Gastroesophageal sphincter (tissue), 4 donors: Measurements from ENCODE around the gene RAB36. TPM values are rescaled to one million over a fixed set of nuclear protein-coding genes. Genes with fewer than 3 reads are reported as not detected.

Experiments used
- ATAC-seq: fragments of 150-250 bp; one replicate; pipeline ENCODE4 v1.9.1; 2016; ENCODE audit warnings: mild to moderate bottlenecking, moderate library complexity
- H3K27ac ChIP-seq, 4 donors: fragments of 200-600 bp; sonication (generic) in 3 of 4; 1 replicate in 3 of 4; 2 replicates in 1 of 4; pipeline ENCODE4 v1.5.1; 2016 to 2019
- H3K27me3 ChIP-seq: fragments of 200-600 bp; sonication (generic); one replicate; pipeline ENCODE4 v1.5.1; 2019
- H3K36me3 ChIP-seq, 2 donors: fragments of 200-600 bp; sonication (generic); one replicate each; pipeline ENCODE4 v1.5.1; 2019; ENCODE audit warnings: control low read depth in 1 of 2
- H3K4me1 ChIP-seq, 3 donors: fragments of 200-600 bp; sonication (generic); 1 replicate in 2 of 3; 2 replicates in 1 of 3; pipeline ENCODE4 v1.5.1; 2016 to 2019; ENCODE audit warnings: control low read depth in 2 of 3
- H3K4me3 ChIP-seq, 2 donors: fragments of 200-600 bp; sonication (generic); one replicate each; pipeline ENCODE4 v1.5.1; 2019; ENCODE audit warnings: mild to moderate bottlenecking in 1 of 2, moderate library complexity in 1 of 2
- H3K9me3 ChIP-seq, 3 donors: fragments of 200-600 bp; sonication (generic); one replicate each; pipeline ENCODE4 v1.5.1; 2017 to 2019; ENCODE audit warnings: control low read depth in 2 of 3
- CTCF ChIP-seq, 4 experiments: fragments of 200-600 bp in 2 of 4; fragments of 450-650 bp in 2 of 4; sonication (generic) in 1 of 4; IDR thresholded peaks; one replicate each; pipeline ENCODE4 v1.5.1; 2017 to 2019; ENCODE audit warnings: antibody characterized with exemption in 4 of 4, mild to moderate bottlenecking in 2 of 4, moderate library complexity in 2 of 4
- EP300 ChIP-seq: sonication (generic); formaldehyde crosslinking; IDR thresholded peaks from one replicate; pipeline ENCODE4 v1.6.1; 2017; ENCODE audit warnings: antibody characterized with exemption, mild to moderate bottlenecking
- POLR2A ChIP-seq, 2 donors: fragments of 450-650 bp; IDR thresholded peaks; one replicate each; pipeline ENCODE4 v1.6.1; 2017; ENCODE audit warnings: antibody characterized with exemption in 2 of 2, mild to moderate bottlenecking in 2 of 2, moderate library complexity in 1 of 2
- POLR2AphosphoS5 ChIP-seq: sonication (generic); formaldehyde crosslinking; IDR thresholded peaks from one replicate; pipeline ENCODE4 v1.6.1; 2017; ENCODE audit warnings: antibody characterized with exemption
- WGBS, 2 donors: methylation state at CpG; one replicate each; pipeline ENCODE4 v1.1.5; 2018; ENCODE audit warnings: low coverage in 1 of 2; 5-methylcytosine and 5-hydroxymethylcytosine counted together
- total RNA-seq, 4 donors: library from RNA; depleted of rRNA; stranded (reverse); fragments of >200 nt; gene quantifications; one replicate each; pipeline ENCODE4 v1.1.0, GENCODE V29; 2016

The RAB36 gene
- total RNA-seq, 4 donors from 2014 or later: 3.9 to 12.2 (median 6.7) TPM

- Histone ChIP-seq H3K27ac (no peak overlapping the region), H3K4me3 (no peak overlapping the region), H3K9me3 (no peaks in the 10 kb centered on the region), H3K4me1 (peaks cover 0 to 13% (median 7%) of the 10 kb centered on the region in 3 donors), H3K27me3 (no peaks in the 10 kb centered on the region), H3K36me3 (no peaks in the 10 kb centered on the region)
- WGBS, 2 donors: 30% methylated on average over 1 of the region's 3 CpGs; no CpG with 5 or more reads in 1 of the 2 donors
- no peak for TF ChIP-seq EP300
- TF ChIP-seq CTCF (IDR thresholded peaks at IDR 0.05): no peak
- no peak for TF ChIP-seq POLR2AphosphoS5
- TF ChIP-seq POLR2A (IDR thresholded peaks at IDR 0.05): no peak
- ATAC-seq: no peak
These were observed 7.8 kb upstream of the RAB36 start for GRCh38 chr22:23137468-23137867.

GRCh38 chr22:23137905-23138561 lies 7.2 kb upstream of the RAB36 start:
- no peak overlapping the region for H3K27ac ChIP-seq
- no peaks in the 10 kb centered on the region for H3K36me3 ChIP-seq
- no peaks in the 10 kb centered on the region for H3K27me3 ChIP-seq
- H3K4me3 ChIP-seq: no peak overlapping the region
- 70 to 76% methylated on average over 5 of the region's 5 CpGs for WGBS, 2 donors
- TF ChIP-seq POLR2AphosphoS5 (no peak), POLR2A (IDR thresholded peaks at IDR 0.05) (no peak), EP300 (no peak), CTCF (IDR thresholded peaks at IDR 0.05) (no peak)
- no peak for ATAC-seq
- peaks cover 0 to 17% (median 8%) of the 10 kb centered on the region in 3 donors for H3K4me1 ChIP-seq
- H3K9me3 ChIP-seq: no peaks in the 10 kb centered on the region

- TF ChIP-seq POLR2AphosphoS5 (no peak), CTCF (IDR thresholded peaks at IDR 0.05) (no peak), EP300 (no peak), POLR2A (IDR thresholded peaks at IDR 0.05) (no peak)
- no peaks in the 10 kb centered on the region for H3K36me3 ChIP-seq
- H3K27ac ChIP-seq: no peak overlapping the region
- ATAC-seq: no peak
- H3K4me3 ChIP-seq: no peak overlapping the region
- H3K27me3 ChIP-seq: no peaks in the 10 kb centered on the region
- H3K4me1 ChIP-seq: peaks cover 0 to 17% (median 8%) of the 10 kb centered on the region in 3 donors
- WGBS, 2 donors: 88 to 90% methylated on average over 8 to 9 of the region's 12 CpGs
- no peaks in the 10 kb centered on the region for H3K9me3 ChIP-seq
These were observed 6.5 kb upstream of the RAB36 start for GRCh38 chr22:23138584-23139435.

GRCh38 chr22:23140385-23140784 lies 4.9 kb upstream of the RAB36 start:
- Histone ChIP-seq H3K4me1 (peaks cover 0 to 29% (median 9%) of the 10 kb centered on the region in 3 donors), H3K27me3 (no peaks in the 10 kb centered on the region), H3K9me3 (no peaks in the 10 kb centered on the region), H3K4me3 (no peak overlapping the region), H3K27ac (no peak overlapping the region), H3K36me3 (no peaks in the 10 kb centered on the region)
- TF ChIP-seq POLR2AphosphoS5 (no peak), EP300 (no peak), POLR2A (IDR thresholded peaks at IDR 0.05) (no peak), CTCF (IDR thresholded peaks at IDR 0.05) (no peak)
- ATAC-seq: no peak
